Stimulated activated CD8-positive, alpha-beta memory T cell treated with anti-CD3 and anti-CD28 coated beads, Interleukin-4, amount 100 ng/mL, for 48 hours (primary cell): ENCODE results near the gene GTF3C1.

Experiments
- DNase-seq: peaks from one replicate; pipeline ENCODE4 v3.0.0-alpha.2; 2020

GTF3C1 gene

GRCh38 chr16:27566417-27566816 is 16.7 kb upstream of the GTF3C1 start:
- no peak for DNase-seq

- DNase-seq = no peak
These were observed 14.5 kb upstream of the GTF3C1 start for GRCh38 chr16:27564224-27564623.

- DNase-seq = no peak
These were observed 11.5 kb upstream of the GTF3C1 start for GRCh38 chr16:27561216-27561615.

GRCh38 chr16:27558932-27559331 is 9.2 kb upstream of the GTF3C1 start:
- DNase-seq = no peak

GRCh38 chr16:27558434-27558833 is 8.7 kb upstream of the GTF3C1 start:
- no peak for DNase-seq

GRCh38 chr16:27556471-27556870 is 6.8 kb upstream of the GTF3C1 start:
- no peak for DNase-seq

GRCh38 chr16:27551036-27551435 is 1.3 kb upstream of the GTF3C1 start:
- DNase-seq = no peak

GRCh38 chr16:27550582-27550920 is 838 bp upstream of the GTF3C1 start:
- DNase-seq = no peak

GRCh38 chr16:27549464-27549745 is 308 bp downstream of the GTF3C1 start:
- DNase-seq = peak; percentile 47

GRCh38 chr16:27547851-27548250 is 1.9 kb downstream of the GTF3C1 start:
- DNase-seq = no peak

GRCh38 chr16:27547134-27547533 is 2.6 kb downstream of the GTF3C1 start:
- DNase-seq = no peak

GRCh38 chr16:27544671-27545070 is 5.0 kb downstream of the GTF3C1 start:
- no peak for DNase-seq

- DNase-seq = no peak
These were observed 5.9 kb downstream of the GTF3C1 start for GRCh38 chr16:27543801-27544200.

- no peak for DNase-seq
These were observed 10.1 kb downstream of the GTF3C1 start for GRCh38 chr16:27539636-27540035.

GRCh38 chr16:27539120-27539519 is 10.6 kb downstream of the GTF3C1 start:
- DNase-seq = no peak

- no peak for DNase-seq
These were observed 11.2 kb downstream of the GTF3C1 start for GRCh38 chr16:27538528-27538927.

- DNase-seq = no peak
These were observed 15.5 kb downstream of the GTF3C1 start for GRCh38 chr16:27534256-27534655.

- DNase-seq = no peak
These were observed 17.6 kb downstream of the GTF3C1 start for GRCh38 chr16:27531826-27532800.

- DNase-seq = no peak
These were observed 18.5 kb downstream of the GTF3C1 start for GRCh38 chr16:27531186-27531585.

GRCh38 chr16:27529962-27530361 is 19.8 kb downstream of the GTF3C1 start:
- DNase-seq = no peak

- no peak for DNase-seq
These were observed 21.4 kb downstream of the GTF3C1 start for GRCh38 chr16:27528294-27528693.

- DNase-seq = no peak
These were observed 23.5 kb downstream of the GTF3C1 start for GRCh38 chr16:27526180-27526579.

GRCh38 chr16:27522173-27522707 is 27.5 kb downstream of the GTF3C1 start:
- no peak for DNase-seq

GRCh38 chr16:27520982-27521673 is 28.6 kb downstream of the GTF3C1 start:
- no peak for DNase-seq
